22Rv1 (cell line): Measurements from ENCODE around the gene MYLK3.

Source experiments
- CTCF ChIP-seq: fragments of 450-650 bp; IDR thresholded peaks from 2 replicates; pipeline ENCODE4 v1.5.1; 2017; ENCODE audit warnings: mild to moderate bottlenecking
- ZFX ChIP-seq: fragments of 450-650 bp; IDR thresholded peaks from 2 replicates; pipeline ENCODE4 v1.6.1; 2017; ENCODE audit warnings: antibody characterized with exemption, borderline replicate concordance

GRCh38 chr16:46748775-46749705, 896 bp upstream of the MYLK3 start:
- TF ChIP-seq CTCF = no peak
- no peak for TF ChIP-seq ZFX
